Trophoblast cell (in vitro differentiated cells and primary cell): Measurements from ENCODE around the gene PTPN6.
A peak's percentile ranks its signal among the peaks of the same experiment; 100 is the strongest.

Source experiments
- DNase-seq, 2 donors: peaks; one replicate each; pipeline ENCODE4 v3.0.0-alpha.2; 2016
- H2AFZ ChIP-seq: 2 replicates; pipeline ENCODE4 v1.6.1; 2013; ENCODE audit warnings: low read length, moderate library complexity, mild to moderate bottlenecking; ENCODE audit not compliant: insufficient read depth, poor library complexity
- H2AK5ac ChIP-seq: 2 replicates; pipeline ENCODE4 v1.6.1; 2013; ENCODE audit warnings: mild to moderate bottlenecking, low read length
- H2BK120ac ChIP-seq: 2 replicates; pipeline ENCODE4 v1.6.1; 2013; ENCODE audit warnings: low read length, mild to moderate bottlenecking, moderate library complexity; ENCODE audit not compliant: insufficient read depth, poor library complexity
- H2BK12ac ChIP-seq: 2 replicates; pipeline ENCODE4 v1.6.1; 2013; ENCODE audit warnings: mild to moderate bottlenecking, low read length, moderate library complexity
- H2BK5ac ChIP-seq: 2 replicates; pipeline ENCODE4 v1.6.1; 2013; ENCODE audit warnings: low read length, low read depth, moderate library complexity, mild to moderate bottlenecking; ENCODE audit not compliant: poor library complexity
- H3K14ac ChIP-seq: 2 replicates; pipeline ENCODE4 v1.6.1; 2013; ENCODE audit warnings: mild to moderate bottlenecking, low read length
- H3K18ac ChIP-seq: 2 replicates; pipeline ENCODE4 v1.6.1; 2013; ENCODE audit warnings: mild to moderate bottlenecking, low read length
- H3K23ac ChIP-seq: 2 replicates; pipeline ENCODE4 v1.6.1; 2013; ENCODE audit warnings: low read length
- H3K27ac ChIP-seq: 2 replicates; pipeline ENCODE4 v1.5.1; 2013; ENCODE audit warnings: low read depth, mild to moderate bottlenecking, inconsistent platforms, low read length, moderate library complexity
- H3K27me3 ChIP-seq: 2 replicates; pipeline ENCODE4 v1.6.1; 2013; ENCODE audit warnings: inconsistent platforms, mild to moderate bottlenecking, low read length, moderate library complexity; ENCODE audit not compliant: insufficient read depth
- H3K36me3 ChIP-seq, 2 experiments: 1 replicate in 1 of 2; 2 replicates in 1 of 2; pipeline ENCODE4 v1.6.1; 2013; ENCODE audit warnings: low read length in 2 of 2, mild to moderate bottlenecking in 2 of 2, moderate library complexity in 1 of 2; ENCODE audit not compliant: insufficient read depth in 2 of 2, control insufficient read depth in 1 of 2
- H3K4ac ChIP-seq: 2 replicates; pipeline ENCODE4 v1.6.1; 2013; ENCODE audit warnings: low read depth, mild to moderate bottlenecking, low read length, moderate library complexity
- H3K4me1 ChIP-seq, 2 experiments: 1 replicate in 1 of 2; 2 replicates in 1 of 2; pipeline ENCODE4 v1.6.1; 2013; ENCODE audit warnings: low read length in 2 of 2, mild to moderate bottlenecking in 2 of 2, moderate library complexity in 1 of 2; ENCODE audit not compliant: insufficient read depth in 2 of 2, control insufficient read depth in 1 of 2
- H3K4me2 ChIP-seq: 2 replicates; pipeline ENCODE4 v1.6.1; 2013; ENCODE audit warnings: inconsistent platforms, mild to moderate bottlenecking, low read length, moderate library complexity
- H3K4me3 ChIP-seq: 2 replicates; pipeline ENCODE4 v1.5.1; 2013; ENCODE audit warnings: mild to moderate bottlenecking, low read depth, low read length, inconsistent platforms
- H3K79me1 ChIP-seq: one replicate; pipeline ENCODE4 v1.6.1; 2013; ENCODE audit warnings: low read length
- H3K79me2 ChIP-seq: 2 replicates; pipeline ENCODE4 v1.6.1; 2013; ENCODE audit warnings: low read length, mild to moderate bottlenecking; ENCODE audit not compliant: control insufficient read depth, insufficient read depth, poor library complexity
- H3K9ac ChIP-seq: 2 replicates; pipeline ENCODE4 v1.6.1; 2013; ENCODE audit warnings: mild to moderate bottlenecking, low read length
- H3K9me3 ChIP-seq: 2 replicates; pipeline ENCODE4 v1.6.1; 2013; ENCODE audit warnings: low read depth, mild to moderate bottlenecking, control low read depth, inconsistent platforms, low read length; ENCODE audit not compliant: insufficient read depth
- H4K12ac ChIP-seq: 2 replicates; pipeline ENCODE4 v1.6.1; 2013; ENCODE audit warnings: low read depth, mild to moderate bottlenecking, low read length, moderate library complexity
- H4K8ac ChIP-seq: 2 replicates; pipeline ENCODE4 v1.6.1; 2013; ENCODE audit warnings: low read depth, mild to moderate bottlenecking, low read length, moderate library complexity
- H4K91ac ChIP-seq: one replicate; pipeline ENCODE4 v1.6.1; 2013; ENCODE audit warnings: low read depth, mild to moderate bottlenecking, low read length, moderate library complexity
- WGBS: extraction: QIAGEN DNeasy Blood & Tissue Kit; methylation state at CpG from one replicate; pipeline ENCODE4 v1.1.7; 2013; ENCODE audit warnings: missing lambda C conversion rate; ENCODE audit not compliant: insufficient read length, insufficient coverage; ENCODE audit errors: extremely low coverage; 5-methylcytosine and 5-hydroxymethylcytosine counted together

PTPN6 gene

GRCh38 chr12:6998715-6999451 lies 47.7 kb downstream of the PTPN6 start:
- Histone ChIP-seq H3K18ac (no peak overlapping the region), H3K79me1 (no peaks in the 10 kb centered on the region), H4K91ac (no peak overlapping the region), H4K8ac (no peak overlapping the region), H3K9me3 (no peaks in the 10 kb centered on the region), H3K4ac (no peak overlapping the region), H2BK120ac (no peak overlapping the region), H3K79me2 (no peaks in the 10 kb centered on the region), H3K36me3 (peaks cover 5 to 11% of the 10 kb centered on the region in 2 experiments), H2BK5ac (no peak overlapping the region), H3K23ac (no peak overlapping the region), H2AK5ac (no peak overlapping the region), H3K14ac (no peak overlapping the region), H2BK12ac (no peak overlapping the region), H3K27me3 (no peaks in the 10 kb centered on the region), H4K12ac (no peak overlapping the region), H3K27ac (no peak overlapping the region), H2AFZ (no peak overlapping the region), H3K9ac (no peak overlapping the region), H3K4me1 (peaks cover 3 to 5% of the 10 kb centered on the region in 2 experiments), H3K4me3 (no peak overlapping the region), H3K4me2 (no peak overlapping the region)
- no peak for DNase-seq

GRCh38 chr12:7001921-7002591 lies 50.9 kb downstream of the PTPN6 start:
- no CpG with 5 or more reads among the region's 7 CpGs for WGBS
- H4K91ac ChIP-seq, result no peak overlapping the region

DNA sequence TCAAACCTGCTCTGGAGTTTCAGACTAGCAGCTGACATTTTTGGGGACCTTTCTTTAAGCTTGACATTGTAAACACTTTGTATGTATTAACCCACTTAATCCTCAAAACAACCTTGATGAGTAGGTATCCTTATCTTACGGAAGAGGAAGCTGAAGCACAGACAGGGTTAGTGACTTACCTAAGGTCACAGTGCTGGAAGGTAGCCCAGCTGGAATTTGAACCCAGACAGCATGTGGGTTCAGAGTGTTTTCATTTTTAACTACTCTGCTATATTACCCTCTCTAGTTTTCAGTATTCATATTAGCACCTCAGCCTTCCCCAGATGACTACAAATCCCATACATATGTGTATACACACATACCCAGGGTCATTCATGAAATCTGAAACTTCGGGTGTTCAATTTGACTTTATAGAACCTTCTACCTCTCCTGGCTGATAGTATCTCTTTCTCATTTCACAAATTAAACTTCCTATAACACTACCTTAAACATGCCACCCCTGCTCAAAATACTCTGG lies 53.2 kb downstream of the PTPN6 start:
- no CpG with 5 or more reads among the region's 2 CpGs for WGBS
- no peak overlapping the region for H2BK120ac ChIP-seq
- H3K27ac ChIP-seq, result no peak overlapping the region
- no peak overlapping the region for H2BK12ac ChIP-seq
- no peak overlapping the region for H2AFZ ChIP-seq
- no peak overlapping the region for H2BK5ac ChIP-seq
- no peaks in the 10 kb centered on the region for H3K79me1 ChIP-seq
- no peak overlapping the region for H3K4me2 ChIP-seq
- no peak overlapping the region for H3K4ac ChIP-seq
- peaks cover 2% of the 10 kb centered on the region in 2 experiments for H3K36me3 ChIP-seq
- H3K4me1 ChIP-seq, result no peaks in the 10 kb centered on the region
- no peak overlapping the region for H4K91ac ChIP-seq
- no peaks in the 10 kb centered on the region for H3K79me2 ChIP-seq
- H3K9me3 ChIP-seq, result no peaks in the 10 kb centered on the region
- H3K14ac ChIP-seq, result no peak overlapping the region
- H3K27me3 ChIP-seq, result no peaks in the 10 kb centered on the region
- no peak overlapping the region for H4K8ac ChIP-seq
- no peak overlapping the region for H4K12ac ChIP-seq
- H3K18ac ChIP-seq, result no peak overlapping the region
- H3K4me3 ChIP-seq, result no peak overlapping the region
- H3K9ac ChIP-seq, result no peak overlapping the region
- no peak overlapping the region for H3K23ac ChIP-seq
- DNase-seq, result no peak
- no peak overlapping the region for H2AK5ac ChIP-seq

More at GRCh38 chr12:7001921-7002591, 50.9 kb downstream of the PTPN6 start:
- Histone ChIP-seq H3K9ac (peak overlapping the region; percentile 14), H3K27ac (no peak overlapping the region), H3K36me3 (peaks cover 5 to 7% of the 10 kb centered on the region in 2 experiments), H3K79me2 (no peaks in the 10 kb centered on the region), H2BK12ac (no peak overlapping the region), H3K18ac (no peak overlapping the region), H3K4me1 (no peaks in the 10 kb centered on the region), H2BK5ac (no peak overlapping the region), H2AK5ac (no peak overlapping the region), H4K12ac (no peak overlapping the region), H3K4me2 (no peak overlapping the region), H3K4ac (no peak overlapping the region), H3K9me3 (no peaks in the 10 kb centered on the region), H3K23ac (no peak overlapping the region), H3K14ac (no peak overlapping the region), H3K79me1 (no peaks in the 10 kb centered on the region), H2BK120ac (no peak overlapping the region), H3K27me3 (no peaks in the 10 kb centered on the region), H2AFZ (no peak overlapping the region), H3K4me3 (no peak overlapping the region), H4K8ac (no peak overlapping the region)
- no peak for DNase-seq

- Histone ChIP-seq H3K27ac (no peak overlapping the region), H3K79me1 (no peaks in the 10 kb centered on the region), H2AK5ac (no peak overlapping the region), H3K23ac (no peak overlapping the region), H2BK12ac (no peak overlapping the region), H3K18ac (no peak overlapping the region), H3K36me3 (peaks cover 2% of the 10 kb centered on the region in 2 experiments), H3K79me2 (no peaks in the 10 kb centered on the region), H3K4me2 (no peak overlapping the region), H3K27me3 (no peaks in the 10 kb centered on the region), H4K12ac (no peak overlapping the region), H3K9me3 (no peaks in the 10 kb centered on the region), H3K4me3 (no peak overlapping the region), H4K91ac (no peak overlapping the region), H2BK120ac (no peak overlapping the region), H3K4ac (no peak overlapping the region), H2BK5ac (no peak overlapping the region), H4K8ac (no peak overlapping the region), H3K4me1 (no peaks in the 10 kb centered on the region), H3K9ac (no peak overlapping the region), H2AFZ (no peak overlapping the region), H3K14ac (no peak overlapping the region)
- no CpG with 5 or more reads among the region's 2 CpGs for WGBS
- no peak for DNase-seq
Observed at GRCh38 chr12:7004840-7005239, 53.7 kb downstream of the PTPN6 start.
